Adrenal gland (tissue), 5 donors: ENCODE results near the gene FNBP1L.

Experiments used
- POLR2A ChIP-seq, 2 donors: fragments of 450-650 bp; IDR thresholded peaks; one replicate each; pipeline ENCODE4 v1.6.1; 2017; ENCODE audit warnings: antibody characterized with exemption in 2 of 2, mild to moderate bottlenecking in 2 of 2, moderate library complexity in 1 of 2
- TF ChIP-seq, protein P1 (sequence below), 6 experiments: fragments of 450-650 bp in 4 of 6; fragments of 200-600 bp in 2 of 6; sonication (generic) in 1 of 6; IDR thresholded peaks; 1 replicate in 5 of 6; 2 replicates in 1 of 6; pipeline versions ENCODE4 v1.5.1 to v1.8.0; 2016 to 2021; ENCODE audit warnings: antibody characterized with exemption in 6 of 6, mild to moderate bottlenecking in 2 of 6, moderate library complexity in 1 of 6
- donor health status: DM: no; HTN: no; CAD: no.

- TF ChIP-seq, protein P1, sequence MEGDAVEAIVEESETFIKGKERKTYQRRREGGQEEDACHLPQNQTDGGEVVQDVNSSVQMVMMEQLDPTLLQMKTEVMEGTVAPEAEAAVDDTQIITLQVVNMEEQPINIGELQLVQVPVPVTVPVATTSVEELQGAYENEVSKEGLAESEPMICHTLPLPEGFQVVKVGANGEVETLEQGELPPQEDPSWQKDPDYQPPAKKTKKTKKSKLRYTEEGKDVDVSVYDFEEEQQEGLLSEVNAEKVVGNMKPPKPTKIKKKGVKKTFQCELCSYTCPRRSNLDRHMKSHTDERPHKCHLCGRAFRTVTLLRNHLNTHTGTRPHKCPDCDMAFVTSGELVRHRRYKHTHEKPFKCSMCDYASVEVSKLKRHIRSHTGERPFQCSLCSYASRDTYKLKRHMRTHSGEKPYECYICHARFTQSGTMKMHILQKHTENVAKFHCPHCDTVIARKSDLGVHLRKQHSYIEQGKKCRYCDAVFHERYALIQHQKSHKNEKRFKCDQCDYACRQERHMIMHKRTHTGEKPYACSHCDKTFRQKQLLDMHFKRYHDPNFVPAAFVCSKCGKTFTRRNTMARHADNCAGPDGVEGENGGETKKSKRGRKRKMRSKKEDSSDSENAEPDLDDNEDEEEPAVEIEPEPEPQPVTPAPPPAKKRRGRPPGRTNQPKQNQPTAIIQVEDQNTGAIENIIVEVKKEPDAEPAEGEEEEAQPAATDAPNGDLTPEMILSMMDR (IDR thresholded peaks at IDR 0.05), result no peak
- no peak for TF ChIP-seq POLR2A (IDR thresholded peaks at IDR 0.05)
Observed at GRCh38 chr1:93559695-93560094, 111.8 kb downstream of the FNBP1L start.
